ENCODE measurements around the gene FER1L5. TPM values are rescaled to one million over a fixed set of nuclear protein-coding genes. Genes with fewer than 3 reads are reported as not detected.
"Not testable (repeated sequence)": the region's sequence is repeated elsewhere in the genome, so short reads cannot be mapped to it uniquely, and the experiment has no call there.

Gene FER1L5
- total RNA-seq, 5 donors from 2014 or later (not counting 1 experiment from before 2014, with no cell fraction given), result not detected

DNA sequence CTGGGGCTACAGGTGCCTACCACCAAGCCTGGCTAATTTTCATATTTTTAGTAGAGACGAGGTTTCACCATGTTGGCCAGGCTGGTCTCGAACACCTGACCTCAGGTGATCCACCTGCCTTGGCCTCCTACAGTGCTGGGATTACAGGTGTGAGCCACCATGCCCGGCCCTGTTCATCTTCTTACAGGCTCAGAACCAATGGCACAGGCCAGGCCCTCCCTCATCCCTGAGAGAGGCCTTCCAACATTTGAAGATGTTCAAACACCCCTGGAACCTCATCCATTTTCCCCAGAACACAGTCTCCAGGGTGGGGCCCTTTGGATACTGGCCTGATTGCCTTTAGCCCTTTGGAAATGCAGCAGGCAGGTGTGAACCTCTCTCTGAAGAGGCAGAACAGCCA lies 23.2 kb downstream of the FER1L5 start:
- H3K4me1 Mint-ChIP-seq; H3K27ac Mint-ChIP-seq; CTCF ChIA-PET; H3K36me3 ChIP-seq (ENCODE audit: control insufficient read depth in 2 of 2, extremely low read depth in 1 of 2, insufficient read depth in 1 of 2, low read length in 1 of 2); H3K4me1 ChIP-seq (ENCODE audit: control insufficient read depth in 1 of 2, extremely low read depth in 1 of 2, insufficient read depth in 2 of 2, low read length in 2 of 2); H3K27me3 Mint-ChIP-seq; H3K36me3 Mint-ChIP-seq; H3K4me3 Mint-ChIP-seq; DNase-seq; H3K4me3 ChIP-seq (ENCODE audit: control insufficient read depth in 1 of 2, extremely low read depth in 1 of 2, low read length in 1 of 2); ATAC-seq (replicated peaks in 1 of 4); H3K9me3 ChIP-seq; H3K27ac ChIP-seq (ENCODE audit: low read length); H3K9me3 Mint-ChIP-seq: not testable (repeated sequence)
- WGBS (ENCODE audit: insufficient coverage), result 87% methylated on average over 3 of the region's 3 CpGs
- H3K27me3 ChIP-seq (replicated peaks in 1 of 2; ENCODE audit: control insufficient read depth in 2 of 2, extremely low read depth in 1 of 2, insufficient read depth in 2 of 2, low read length in 1 of 2), result peaks cover 0 to 14% of the 10 kb centered on the region in 2 experiments
- POLR2A ChIA-PET, result interaction anchor here in 1 of 2 donors (0.5 to 0.6 kb wide), 2 partner anchors 138 to 967 kb away, joined by 3 to 4 read pairs; no protein-coding TSS in a partner anchor

DNA sequence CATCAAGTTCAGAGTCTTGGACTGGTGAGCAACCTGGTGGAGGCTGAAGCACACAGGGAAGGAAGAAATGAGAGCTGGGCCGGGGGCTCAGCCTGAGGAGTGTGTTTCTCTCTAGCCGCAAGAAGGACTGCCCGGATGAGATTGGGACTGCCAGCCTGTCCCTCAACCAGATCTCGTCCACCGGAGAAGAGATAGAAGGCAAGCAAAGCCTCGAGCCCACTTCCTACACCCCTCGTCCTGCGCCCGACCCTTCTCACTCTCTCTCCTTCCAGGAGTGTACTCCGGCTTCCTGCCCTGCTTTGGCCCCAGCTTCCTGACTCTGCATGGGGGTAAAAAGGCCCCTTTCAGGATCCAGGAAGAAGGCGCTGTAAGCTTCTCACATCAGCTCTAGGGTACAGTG lies 26.2 kb downstream of the FER1L5 start:
- Histone ChIP-seq H3K9me3 (no peaks in the 10 kb centered on the region), H3K27ac (ENCODE audit: low read length) (no peak overlapping the region), H3K4me1 (ENCODE audit: control insufficient read depth in 1 of 2, extremely low read depth in 1 of 2, insufficient read depth in 2 of 2, low read length in 2 of 2) (no peaks in the 10 kb centered on the region), H3K27me3 (replicated peaks in 1 of 2; ENCODE audit: control insufficient read depth in 2 of 2, extremely low read depth in 1 of 2, insufficient read depth in 2 of 2, low read length in 1 of 2) (peaks cover 0 to 14% of the 10 kb centered on the region in 2 experiments), H3K36me3 (ENCODE audit: control insufficient read depth in 2 of 2, extremely low read depth in 1 of 2, insufficient read depth in 1 of 2, low read length in 1 of 2) (no peaks in the 10 kb centered on the region), H3K4me3 (ENCODE audit: control insufficient read depth in 1 of 2, extremely low read depth in 1 of 2, low read length in 1 of 2) (no peak overlapping the region)
- Mint-ChIP-seq H3K27ac (no peak overlapping the region), H3K9me3 (peaks cover 0 to 2% (median 0%) of the 10 kb centered on the region in 3 donors), H3K36me3 (no peaks in the 10 kb centered on the region), H3K27me3 (peaks cover 0 to 6% of the 10 kb centered on the region in 2 donors), H3K4me3 (no peak overlapping the region), H3K4me1 (peaks cover 0 to 6% (median 0%) of the 10 kb centered on the region in 3 donors)
- 91% methylated on average over 8 of the region's 11 CpGs for WGBS (ENCODE audit: insufficient coverage)
- CTCF ChIA-PET, result no interaction called here
- POLR2A ChIA-PET, result no interaction called here
- no peak for ATAC-seq (replicated peaks in 1 of 4)
- DNase-seq, result no peak

DNA sequence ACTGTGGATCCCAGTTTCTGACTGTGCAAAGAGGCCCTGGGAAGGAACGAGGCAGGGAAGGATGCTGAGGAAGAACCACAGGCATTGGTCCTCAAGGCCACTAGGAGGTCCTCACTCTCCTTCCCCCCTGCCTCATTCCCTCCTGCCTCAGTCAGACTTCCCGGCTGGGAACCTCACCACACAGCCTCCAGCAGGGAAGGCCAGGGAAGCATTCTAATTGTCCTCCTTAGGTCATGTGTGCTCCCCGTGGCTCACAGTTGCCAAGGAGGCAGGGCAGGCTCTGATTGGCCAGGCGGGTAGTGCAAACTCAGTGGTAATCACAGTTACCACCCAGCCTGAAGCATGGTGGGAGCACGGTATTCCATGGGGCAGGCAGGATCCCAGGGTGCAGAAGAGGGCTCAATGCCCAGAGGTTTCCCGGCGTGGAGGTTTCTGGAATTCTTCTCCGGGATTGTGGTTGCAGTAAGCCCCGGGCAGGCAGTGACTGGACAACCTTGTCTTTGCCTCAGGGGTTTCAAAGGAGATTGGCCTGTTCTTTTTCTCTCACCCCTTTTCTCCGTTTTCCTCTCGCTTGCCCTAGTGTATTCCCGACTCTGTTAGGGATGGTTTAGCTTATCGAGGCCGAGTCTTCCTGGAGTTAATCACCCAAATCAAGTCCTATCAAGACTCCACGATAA lies 27.1 kb downstream of the FER1L5 start:
- no peak overlapping the region for H3K4me3 ChIP-seq (ENCODE audit: control insufficient read depth in 1 of 2, extremely low read depth in 1 of 2, low read length in 1 of 2)
- 88% methylated on average over 8 of the region's 15 CpGs for WGBS (ENCODE audit: insufficient coverage)
- ChIA-PET POLR2A (no interaction called here), CTCF (no interaction called here)
- no peaks in the 10 kb centered on the region for H3K36me3 ChIP-seq (ENCODE audit: control insufficient read depth in 2 of 2, extremely low read depth in 1 of 2, insufficient read depth in 1 of 2, low read length in 1 of 2)
- H3K9me3 ChIP-seq, result no peaks in the 10 kb centered on the region
- no peak overlapping the region for H3K27ac ChIP-seq (ENCODE audit: low read length)
- Mint-ChIP-seq H3K9me3 (no peaks in the 10 kb centered on the region), H3K4me3 (no peak overlapping the region), H3K36me3 (no peaks in the 10 kb centered on the region), H3K27ac (no peak overlapping the region), H3K4me1 (peaks cover 0 to 6% (median 0%) of the 10 kb centered on the region in 3 donors), H3K27me3 (peaks cover 0 to 6% of the 10 kb centered on the region in 2 donors)
- no peaks in the 10 kb centered on the region for H3K4me1 ChIP-seq (ENCODE audit: control insufficient read depth in 1 of 2, extremely low read depth in 1 of 2, insufficient read depth in 2 of 2, low read length in 2 of 2)
- peaks cover 0 to 14% of the 10 kb centered on the region in 2 experiments for H3K27me3 ChIP-seq (replicated peaks in 1 of 2; ENCODE audit: control insufficient read depth in 2 of 2, extremely low read depth in 1 of 2, insufficient read depth in 2 of 2, low read length in 1 of 2)
- no peak for ATAC-seq (replicated peaks in 1 of 4)
- no peak for DNase-seq

DNA sequence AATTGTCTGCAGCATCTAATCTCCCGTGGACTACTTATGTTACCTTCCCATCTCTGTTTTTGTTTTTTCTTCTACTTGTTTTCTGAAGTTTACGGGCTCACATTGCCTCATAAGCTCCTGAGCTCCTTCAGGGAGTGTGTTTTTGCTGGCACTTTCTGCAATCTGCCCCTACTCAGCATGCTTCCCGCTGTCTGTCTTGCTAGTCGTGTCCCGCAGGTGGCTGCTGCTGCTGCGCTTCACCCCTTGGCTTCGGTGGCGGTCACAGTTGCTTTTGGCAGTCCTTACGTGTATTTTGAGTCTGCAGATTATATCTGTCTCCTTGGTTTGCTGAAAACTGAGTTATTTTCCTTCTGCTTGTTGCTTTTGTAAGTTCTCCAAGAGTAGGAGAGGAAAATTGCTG lies 37.3 kb downstream of the FER1L5 start:
- CTCF ChIA-PET, result no interaction called here
- no peak overlapping the region for H3K27ac Mint-ChIP-seq
- DNase-seq (no peak), ATAC-seq (replicated peaks in 1 of 4) (no peak)
- no peaks in the 10 kb centered on the region for H3K9me3 Mint-ChIP-seq
- H3K4me1 Mint-ChIP-seq, result no peaks in the 10 kb centered on the region
- Histone ChIP-seq H3K27me3 (replicated peaks in 1 of 2; ENCODE audit: control insufficient read depth in 2 of 2, extremely low read depth in 1 of 2, insufficient read depth in 2 of 2, low read length in 1 of 2) (peaks cover 2 to 20% of the 10 kb centered on the region in 2 experiments), H3K27ac (ENCODE audit: low read length) (no peak overlapping the region), H3K4me1 (ENCODE audit: control insufficient read depth in 1 of 2, extremely low read depth in 1 of 2, insufficient read depth in 2 of 2, low read length in 2 of 2) (no peaks in the 10 kb centered on the region), H3K36me3 (ENCODE audit: control insufficient read depth in 2 of 2, extremely low read depth in 1 of 2, insufficient read depth in 1 of 2, low read length in 1 of 2) (no peaks in the 10 kb centered on the region), H3K9me3 (no peaks in the 10 kb centered on the region), H3K4me3 (ENCODE audit: control insufficient read depth in 1 of 2, extremely low read depth in 1 of 2, low read length in 1 of 2) (no peak overlapping the region)
- H3K27me3 Mint-ChIP-seq, result peaks cover 9% of the 10 kb centered on the region in 2 donors
- H3K36me3 Mint-ChIP-seq, result no peaks in the 10 kb centered on the region
- POLR2A ChIA-PET, result no interaction called here
- H3K4me3 Mint-ChIP-seq, result no peak overlapping the region
- 82% methylated on average over 7 of the region's 9 CpGs for WGBS (ENCODE audit: insufficient coverage)

DNA sequence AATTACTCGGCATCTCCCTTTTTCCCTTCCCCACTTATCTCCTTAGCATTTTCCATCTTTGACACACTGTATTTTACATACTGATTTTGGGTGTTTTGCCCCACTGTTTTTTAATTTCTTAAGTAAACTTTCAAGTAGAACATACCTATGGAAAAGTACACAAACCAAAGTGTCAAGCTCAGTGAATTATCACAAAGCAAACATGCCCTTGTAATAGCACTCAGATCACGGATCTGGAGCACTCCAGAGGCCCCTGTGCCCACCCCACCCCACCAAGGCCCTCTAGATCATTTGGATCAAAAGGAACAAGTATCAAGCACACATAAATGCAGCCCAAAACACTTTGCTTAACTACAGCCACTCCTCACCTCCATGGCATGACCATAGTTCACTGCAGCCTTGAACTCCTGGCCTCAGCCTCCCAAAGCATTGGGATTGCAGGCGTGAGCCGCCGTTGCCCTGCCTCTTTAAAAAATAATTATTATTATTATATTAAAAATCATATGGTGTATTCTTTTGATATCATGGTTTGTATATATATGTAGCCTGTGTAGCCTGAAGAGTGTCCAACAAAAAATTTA lies 38.1 kb downstream of the FER1L5 start:
- Histone ChIP-seq H3K4me1 (ENCODE audit: control insufficient read depth in 1 of 2, extremely low read depth in 1 of 2, insufficient read depth in 2 of 2, low read length in 2 of 2) (no peaks in the 10 kb centered on the region), H3K9me3 (no peaks in the 10 kb centered on the region), H3K36me3 (ENCODE audit: control insufficient read depth in 2 of 2, extremely low read depth in 1 of 2, insufficient read depth in 1 of 2, low read length in 1 of 2) (no peaks in the 10 kb centered on the region), H3K27me3 (replicated peaks in 1 of 2; ENCODE audit: control insufficient read depth in 2 of 2, extremely low read depth in 1 of 2, insufficient read depth in 2 of 2, low read length in 1 of 2) (peaks cover 2 to 29% of the 10 kb centered on the region in 2 experiments), H3K4me3 (ENCODE audit: control insufficient read depth in 1 of 2, extremely low read depth in 1 of 2, low read length in 1 of 2) (no peak overlapping the region), H3K27ac (ENCODE audit: low read length) (no peak overlapping the region)
- DNase-seq (no peak), ATAC-seq (replicated peaks in 1 of 4) (no peak)
- CTCF ChIA-PET, result no interaction called here
- no CpG with 5 or more reads among the region's 5 CpGs for WGBS (ENCODE audit: insufficient coverage)
- Mint-ChIP-seq H3K9me3 (no peaks in the 10 kb centered on the region), H3K27ac (no peak overlapping the region), H3K36me3 (no peaks in the 10 kb centered on the region), H3K4me1 (no peaks in the 10 kb centered on the region), H3K27me3 (peaks cover 9% of the 10 kb centered on the region in 2 donors), H3K4me3 (no peak overlapping the region)
- POLR2A ChIA-PET, result no interaction called here

DNA sequence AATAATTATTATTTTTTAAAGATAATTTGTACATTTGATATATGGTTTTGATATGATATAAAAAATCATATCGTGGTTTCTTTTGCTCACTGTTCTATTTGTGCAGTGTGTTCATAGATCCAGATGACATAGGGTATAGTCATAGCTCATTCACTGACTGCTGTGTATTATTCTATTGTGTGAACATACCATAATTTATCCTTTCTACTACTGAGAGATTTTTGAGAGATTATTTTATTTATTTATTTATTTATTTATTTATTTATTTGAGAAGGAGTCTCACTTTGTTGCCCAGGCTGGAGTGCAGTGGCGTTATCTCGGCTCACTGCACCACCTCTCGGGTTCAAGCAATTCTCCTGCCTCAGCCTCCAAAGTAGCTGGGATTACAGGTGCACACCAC lies 39.0 kb downstream of the FER1L5 start:
- POLR2A ChIA-PET, result no interaction called here
- peaks cover 2 to 37% of the 10 kb centered on the region in 2 experiments for H3K27me3 ChIP-seq (replicated peaks in 1 of 2; ENCODE audit: control insufficient read depth in 2 of 2, extremely low read depth in 1 of 2, insufficient read depth in 2 of 2, low read length in 1 of 2)
- H3K27ac Mint-ChIP-seq, result no peak overlapping the region
- H3K4me1 Mint-ChIP-seq, result no peaks in the 10 kb centered on the region
- no peak overlapping the region for H3K4me3 ChIP-seq (ENCODE audit: control insufficient read depth in 1 of 2, extremely low read depth in 1 of 2, low read length in 1 of 2)
- ATAC-seq (replicated peaks in 1 of 4) (no peak), DNase-seq (no peak)
- no peaks in the 10 kb centered on the region for H3K36me3 Mint-ChIP-seq
- H3K27me3 Mint-ChIP-seq, result peaks cover 9% of the 10 kb centered on the region in 2 donors
- no peak overlapping the region for H3K27ac ChIP-seq (ENCODE audit: low read length)
- no peaks in the 10 kb centered on the region for H3K9me3 Mint-ChIP-seq
- WGBS (ENCODE audit: insufficient coverage), result no CpG with 5 or more reads among the region's 4 CpGs
- no peaks in the 10 kb centered on the region for H3K36me3 ChIP-seq (ENCODE audit: control insufficient read depth in 2 of 2, extremely low read depth in 1 of 2, insufficient read depth in 1 of 2, low read length in 1 of 2)
- H3K9me3 ChIP-seq, result no peaks in the 10 kb centered on the region
- CTCF ChIA-PET, result no interaction called here
- H3K4me3 Mint-ChIP-seq, result no peak overlapping the region
- H3K4me1 ChIP-seq (ENCODE audit: control insufficient read depth in 1 of 2, extremely low read depth in 1 of 2, insufficient read depth in 2 of 2, low read length in 2 of 2), result no peaks in the 10 kb centered on the region
